IMR-90 (cell line): ENCODE measurements around the gene PLCL2. TPM values are rescaled to one million over a fixed set of nuclear protein-coding genes. Genes with fewer than 3 reads are reported as not detected.
A peak's percentile ranks its signal among the peaks of the same experiment; 100 is the strongest.

Experiments
- ATAC-seq: fragments of 200-7000 bp; cut with Tn5 transposase; 2 replicates; pipeline ENCODE4 v1.9.1; 2020; ENCODE audit warnings: low read depth, mild to moderate bottlenecking, moderate library complexity
- BruUV-seq: library from RNA; stranded (reverse); fragments of 400-500 nt; replicated peaks from 2 replicates; lab custom pipeline; 2021; lab: Mats Ljungman, UMichigan
- CTCF ChIA-PET: fragments of 300-600 bp; formaldehyde crosslinking; extraction: SDS; loops from one replicate; lab custom pipeline; 2021; ENCODE audit warnings: antibody characterized with exemption; lab: Yijun Ruan, JAX
- POLR2A ChIA-PET: fragments of 300-600 bp; sonication (Branson Sonifier 250); formaldehyde crosslinking; loops from one replicate; lab custom pipeline; 2022; ENCODE audit warnings: antibody characterized with exemption; ENCODE audit not compliant: unreplicated experiment; lab: Charles Lee
- DNase-seq: peaks from one replicate; pipeline ENCODE4 v3.0.0; 2013
- H2AFZ ChIP-seq: replicated peaks from 2 replicates; pipeline ENCODE3; 2013; ENCODE audit warnings: low read length, mild to moderate bottlenecking; ENCODE audit not compliant: poor library complexity
- H2AK5ac ChIP-seq: 2 replicates; pipeline ENCODE4 v1.6.1; 2013; ENCODE audit warnings: low read depth, low read length, inconsistent platforms
- H2AK9ac ChIP-seq: replicated peaks from 2 replicates; pipeline ENCODE3; 2013; ENCODE audit warnings: mild to moderate bottlenecking, low read depth, low read length, moderate library complexity; ENCODE audit not compliant: poor library complexity
- H2BK120ac ChIP-seq: 2 replicates; pipeline ENCODE4 v1.6.1; 2013; ENCODE audit warnings: low read depth, low read length, inconsistent platforms
- H2BK15ac ChIP-seq: 3 replicates; pipeline ENCODE4 v1.6.1; 2013; ENCODE audit warnings: low read depth, low read length, inconsistent platforms
- H2BK20ac ChIP-seq: 2 replicates; pipeline ENCODE4 v1.6.1; 2013; ENCODE audit warnings: low read depth, mild to moderate bottlenecking, inconsistent platforms, low read length, moderate library complexity
- H2BK5ac ChIP-seq: 2 replicates; pipeline ENCODE4 v1.6.1; 2013; ENCODE audit warnings: mild to moderate bottlenecking, low read depth, low read length, inconsistent platforms; ENCODE audit not compliant: poor library complexity, severe bottlenecking
- H3K14ac ChIP-seq: replicated peaks from 2 replicates; pipeline ENCODE4 v1.6.1; 2013; ENCODE audit warnings: low read depth, low read length, inconsistent platforms
- H3K18ac ChIP-seq: 2 replicates; pipeline ENCODE4 v1.6.1; 2013; ENCODE audit warnings: low read depth, low read length, control low read depth
- H3K23ac ChIP-seq: 2 replicates; pipeline ENCODE4 v1.6.1; 2013; ENCODE audit warnings: low read depth, low read length, inconsistent platforms
- H3K27ac ChIP-seq: 2 replicates; pipeline ENCODE4 v1.5.1; 2013; ENCODE audit warnings: mild to moderate bottlenecking, control low read depth, low read length; ENCODE audit not compliant: insufficient read depth
- H3K27me3 ChIP-seq: 2 replicates; pipeline ENCODE4 v1.6.1; 2013; ENCODE audit warnings: low read length; ENCODE audit not compliant: control insufficient read depth, insufficient read depth
- H3K36me3 ChIP-seq: 2 replicates; pipeline ENCODE4 v1.6.1; 2013; ENCODE audit warnings: low read length, mixed read lengths; ENCODE audit not compliant: control insufficient read depth, insufficient read depth
- H3K4ac ChIP-seq: 2 replicates; pipeline ENCODE4 v1.6.1; 2013; ENCODE audit warnings: low read depth, low read length, inconsistent platforms
- H3K4me1 ChIP-seq: 2 replicates; pipeline ENCODE4 v1.6.1; 2013; ENCODE audit warnings: low read length, mixed read lengths; ENCODE audit not compliant: control insufficient read depth, insufficient read depth
- H3K4me2 ChIP-seq: 2 replicates; pipeline ENCODE4 v1.6.1; 2013; ENCODE audit warnings: low read depth, mild to moderate bottlenecking, control low read depth, low read length, moderate library complexity
- H3K4me3 ChIP-seq: 2 replicates; pipeline ENCODE4 v1.5.1; 2013; ENCODE audit warnings: low read depth, mild to moderate bottlenecking, control low read depth, low read length, moderate library complexity; ENCODE audit not compliant: insufficient read depth
- H3K56ac ChIP-seq: 2 replicates; pipeline ENCODE4 v1.6.1; 2013; ENCODE audit warnings: low read length, inconsistent platforms; ENCODE audit not compliant: insufficient read depth; ENCODE audit errors: extremely low read depth
- H3K79me1 ChIP-seq, 2 experiments: 2 replicates each; pipeline ENCODE4 v1.6.1; 2013; ENCODE audit warnings: low read length in 2 of 2, inconsistent platforms in 1 of 2, low read depth in 1 of 2
- H3K9ac ChIP-seq: 2 replicates; pipeline ENCODE4 v1.6.1; 2013; ENCODE audit warnings: low read depth, low read length, control low read depth
- H3K9me1 ChIP-seq: 2 replicates; pipeline ENCODE4 v1.6.1; 2013; ENCODE audit warnings: low read length, inconsistent platforms; ENCODE audit not compliant: insufficient read depth
- H3K9me3 ChIP-seq: 2 replicates; pipeline ENCODE4 v1.6.1; 2013; ENCODE audit warnings: low read length; ENCODE audit not compliant: control insufficient read depth, insufficient read depth
- H4K20me1 ChIP-seq: 2 replicates; pipeline ENCODE4 v1.6.1; 2013; ENCODE audit warnings: low read length, inconsistent platforms; ENCODE audit not compliant: insufficient read depth
- H4K5ac ChIP-seq: 2 replicates; pipeline ENCODE4 v1.6.1; 2013; ENCODE audit warnings: mild to moderate bottlenecking, low read depth, low read length, control low read depth
- H4K8ac ChIP-seq, 2 experiments: 2 replicates each; pipeline ENCODE4 v1.6.1; 2013; ENCODE audit warnings: low read depth in 2 of 2, low read length in 2 of 2, control low read depth in 1 of 2, inconsistent platforms in 1 of 2
- H4K91ac ChIP-seq: 2 replicates; pipeline ENCODE4 v1.6.1; 2013; ENCODE audit warnings: low read depth, low read length, inconsistent platforms; ENCODE audit not compliant: insufficient read depth
- CEBPB ChIP-seq: IDR thresholded peaks from 2 replicates; pipeline ENCODE4 v1.6.1; 2012; ENCODE audit warnings: low read depth, low read length, improper control_type of control experiment
- CHD1 ChIP-seq: IDR thresholded peaks from 2 replicates; pipeline ENCODE4 v1.6.1; 2012; ENCODE audit warnings: low read depth, low read length, improper control_type of control experiment
- ELK1 ChIP-seq: fragments of 150-350 bp; IDR thresholded peaks from 2 replicates; pipeline ENCODE4 v1.6.1; 2016; ENCODE audit warnings: low read depth, mild to moderate bottlenecking, low read length, moderate library complexity, borderline replicate concordance
- FOS ChIP-seq: fragments of 150-350 bp; IDR thresholded peaks from 2 replicates; pipeline ENCODE4 v1.6.1; 2016; ENCODE audit warnings: low read depth, low read length
- POLR2A ChIP-seq: IDR thresholded peaks from 2 replicates; pipeline ENCODE4 v1.6.1; 2012; ENCODE audit warnings: mild to moderate bottlenecking, low read depth, low read length
- RAD21 ChIP-seq: IDR thresholded peaks from 2 replicates; pipeline ENCODE4 v1.6.1; 2012; ENCODE audit warnings: low read length, improper control_type of control experiment
- RCOR1 ChIP-seq: IDR thresholded peaks from 2 replicates; pipeline ENCODE4 v1.6.1; 2012; ENCODE audit warnings: mild to moderate bottlenecking, low read length, improper control_type of control experiment; ENCODE audit not compliant: insufficient replicate concordance
- USF2 ChIP-seq: fragments of 150-350 bp; IDR thresholded peaks from 2 replicates; pipeline ENCODE4 v1.6.1; 2017; ENCODE audit warnings: mild to moderate bottlenecking, antibody characterized with exemption, low read length, low read depth
- WGBS, 2 experiments: methylation state at CpG; one replicate each; pipeline versions ENCODE4 v1.1.5 to v1.1.7; 2013; ENCODE audit warnings: missing lambda C conversion rate in 2 of 2; ENCODE audit not compliant: insufficient read length in 1 of 2; ENCODE audit errors: extremely low coverage in 2 of 2; 5-methylcytosine and 5-hydroxymethylcytosine counted together
- dilution Hi-C: fragments of 300-500 bp; cut with HindIII; formaldehyde crosslinking; loops from one replicate; pipeline ENCODE4 v1.14.3; 2018; ENCODE audit warnings: low sequenced_read_pairs; ENCODE audit not compliant: unreplicated experiment
- in situ Hi-C: fragments of 300-500 bp; cut with MboI; formaldehyde crosslinking; loops from 3 replicates; pipeline ENCODE4 v1.14.3; 2019; ENCODE audit warnings: low sequenced_read_pairs, inconsistent platforms, mixed read lengths
- intact Hi-C: fragments of 100-400 bp; cut with micrococcal nuclease; formaldehyde crosslinking; loops from 2 replicates; pipeline ENCODE4 v1.10.0; 2022
- polyA plus RNA-seq, 3 experiments: library from polyadenylated mRNA; depleted of rRNA; stranded (reverse); fragments of >200 nt; gene quantifications; 2 replicates each; pipeline ENCODE4 v1.2.3, GENCODE V29; 2012; ENCODE audit warnings: low replicate concordance in 1 of 3
- total RNA-seq: library from RNA; depleted of rRNA; stranded (reverse); fragments of >200 nt; gene quantifications from 2 replicates; pipeline ENCODE4 v1.2.3, GENCODE V29; 2012

PLCL2 gene
- total and polyA plus RNA-seq, 2 of the 4 experiments (the other 2 are of a cell fraction), result 0.92 to 3.8 TPM

- TF ChIP-seq FOS (no peak), ELK1 (no peak), CEBPB (no peak), RAD21 (no peak), USF2 (no peak), CHD1 (no peak), POLR2A (no peak), RCOR1 (no peak)
- H2AK5ac ChIP-seq, result no peak overlapping the region
- no peak overlapping the region for H2BK20ac ChIP-seq
- 0 out of 2 replicates have a peak overlapping the region, but pooled peaks have one; percentile 7 for H3K4ac ChIP-seq
- H3K14ac ChIP-seq, result peak overlapping the region; percentile 81
- no peak for ATAC-seq
- CTCF ChIA-PET, result no interaction called here
- no peak overlapping the region for H2BK15ac ChIP-seq
- H3K9me3 ChIP-seq, result no peaks in the 10 kb centered on the region
- peaks cover 3% of the 10 kb centered on the region for H3K27me3 ChIP-seq
- intact Hi-C loops (loop anchor here (10.0 kb wide), 1 partner anchor 349 kb away; no protein-coding TSS in a partner anchor), in situ Hi-C loops (loop anchor here (25.0 kb wide), 1 partner anchor 598 kb away; no protein-coding TSS in a partner anchor), dilution Hi-C loops (no loop called here)
- no peak for DNase-seq
- H3K4me1 ChIP-seq, result peaks cover 4% of the 10 kb centered on the region; the same call in 1 of the 2 replicates
- H4K8ac ChIP-seq, result no peak overlapping the region
- no peaks in the 10 kb centered on the region for H3K36me3 ChIP-seq
- H2AK9ac ChIP-seq, result peak overlapping the region; percentile 60
- peak overlapping the region; percentile 97 for H3K4me2 ChIP-seq
- peak overlapping the region; percentile 44 for H3K9ac ChIP-seq
- H4K5ac ChIP-seq, result no peak overlapping the region
- no peak overlapping the region for H2BK120ac ChIP-seq
- H3K27ac ChIP-seq, result no peak overlapping the region
- 43% methylated on average over 4 of the region's 15 CpGs; no CpG with 5 or more reads in 1 of the 2 experiments for WGBS, 2 experiments
- H3K56ac ChIP-seq, result no peak overlapping the region
- no peaks in the 10 kb centered on the region for H3K9me1 ChIP-seq
- peak overlapping the region; percentile 71; the same call in 1 of the 2 replicates for H3K23ac ChIP-seq
- no peaks in the 10 kb centered on the region for H4K20me1 ChIP-seq
- H2BK5ac ChIP-seq, result no peak overlapping the region
- H3K4me3 ChIP-seq, result peak overlapping the region; percentile 59
- peaks cover 0 to 4% of the 10 kb centered on the region in 2 experiments; a peak in 1 of 4 replicates for H3K79me1 ChIP-seq
- BruUV-seq, result no TSS peak
- H4K91ac ChIP-seq, result no peak overlapping the region; the same call in 1 of the 2 replicates
- H2AFZ ChIP-seq, result peak overlapping the region; percentile 91
- no peak overlapping the region; the same call in 1 of the 2 replicates for H3K18ac ChIP-seq
- POLR2A ChIA-PET, result no interaction called here
Observed at GRCh38 chr3:16885593-16886302, 993 bp downstream of the PLCL2 start.
